ENCODE data around the gene PCDHGA2. TPM values are rescaled to one million over a fixed set of nuclear protein-coding genes. Genes with fewer than 3 reads are reported as not detected.

PCDHGA2 gene
- total and polyA plus RNA-seq, 11 donors = 2.7 to 15.1 (median 10.5) TPM

DNA sequence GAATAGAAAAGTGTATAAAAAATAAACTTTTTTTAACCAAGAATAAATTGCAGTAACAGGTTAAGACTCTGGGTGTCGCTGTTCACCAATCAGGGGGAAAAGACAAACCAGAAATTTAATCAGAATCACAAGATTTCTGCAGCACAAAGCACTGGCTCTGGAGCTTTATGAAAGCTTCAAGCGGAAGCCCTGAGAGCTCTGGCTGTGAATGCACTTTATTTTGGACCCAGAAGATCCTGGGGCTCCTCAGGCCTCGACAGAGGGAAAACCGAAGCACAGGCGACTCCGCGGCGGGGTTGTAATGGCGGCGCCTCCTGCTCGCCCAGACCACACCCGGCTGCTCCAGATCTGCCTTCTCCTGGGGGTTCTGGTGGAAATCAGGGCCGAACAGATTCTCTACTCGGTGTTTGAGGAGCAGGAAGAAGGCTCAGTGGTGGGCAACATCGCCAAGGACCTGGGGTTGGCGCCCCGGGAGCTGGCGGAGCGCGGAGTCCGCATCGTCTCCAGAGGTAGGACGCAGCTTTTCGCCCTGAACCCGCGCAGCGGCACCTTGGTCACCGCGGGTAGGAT is 16.4 kb downstream of the PCDHGA2 start, which contains the start of gene PCDHGA4:
Gene PCDHGA4 (plus strand): TSS at position 122 of the 570 bp plus-strand sequence. CDS start 87 bp downstream, at position 209.
- intact Hi-C loops (cut with DNase I) = loop anchor here in 1 of 10 donors (10.0 kb wide), 1 partner anchor 170 kb away; no protein-coding TSS in a partner anchor
- 19 to 29% (median 21%) methylated on average over 25 to 29 of the region's 29 CpGs for WGBS, 4 donors
- ATAC-seq = peak in 1 of 4 donors; percentile 17
- TF ChIP-seq, protein P1, sequence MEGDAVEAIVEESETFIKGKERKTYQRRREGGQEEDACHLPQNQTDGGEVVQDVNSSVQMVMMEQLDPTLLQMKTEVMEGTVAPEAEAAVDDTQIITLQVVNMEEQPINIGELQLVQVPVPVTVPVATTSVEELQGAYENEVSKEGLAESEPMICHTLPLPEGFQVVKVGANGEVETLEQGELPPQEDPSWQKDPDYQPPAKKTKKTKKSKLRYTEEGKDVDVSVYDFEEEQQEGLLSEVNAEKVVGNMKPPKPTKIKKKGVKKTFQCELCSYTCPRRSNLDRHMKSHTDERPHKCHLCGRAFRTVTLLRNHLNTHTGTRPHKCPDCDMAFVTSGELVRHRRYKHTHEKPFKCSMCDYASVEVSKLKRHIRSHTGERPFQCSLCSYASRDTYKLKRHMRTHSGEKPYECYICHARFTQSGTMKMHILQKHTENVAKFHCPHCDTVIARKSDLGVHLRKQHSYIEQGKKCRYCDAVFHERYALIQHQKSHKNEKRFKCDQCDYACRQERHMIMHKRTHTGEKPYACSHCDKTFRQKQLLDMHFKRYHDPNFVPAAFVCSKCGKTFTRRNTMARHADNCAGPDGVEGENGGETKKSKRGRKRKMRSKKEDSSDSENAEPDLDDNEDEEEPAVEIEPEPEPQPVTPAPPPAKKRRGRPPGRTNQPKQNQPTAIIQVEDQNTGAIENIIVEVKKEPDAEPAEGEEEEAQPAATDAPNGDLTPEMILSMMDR (IDR thresholded peaks at IDR 0.05) = peak; percentile 23 to 64 (median 44)
- no peak for TF ChIP-seq POLR2A (IDR thresholded peaks at IDR 0.05)
- Histone ChIP-seq H3K27ac (no peak within 1 kb of the TSS), H3K27me3 (peaks cover 0 to 20% (median 0%) of the 10 kb centered on the region in 9 donors), H3K4me3 (peak within 1 kb of the TSS in 10 of 12 donors; percentile 5 to 42 (median 34)), H3K36me3 (peaks cover 0 to 27% (median 0%) of the 10 kb centered on the region in 9 donors), H3K4me1 (peaks cover 0 to 22% (median 0%) of the 10 kb centered on the region in 12 donors), H3K9me3 (peaks cover 0 to 98% (median 70%) of the 10 kb centered on the region in 12 donors)
- no peak for DNase-seq

DNA sequence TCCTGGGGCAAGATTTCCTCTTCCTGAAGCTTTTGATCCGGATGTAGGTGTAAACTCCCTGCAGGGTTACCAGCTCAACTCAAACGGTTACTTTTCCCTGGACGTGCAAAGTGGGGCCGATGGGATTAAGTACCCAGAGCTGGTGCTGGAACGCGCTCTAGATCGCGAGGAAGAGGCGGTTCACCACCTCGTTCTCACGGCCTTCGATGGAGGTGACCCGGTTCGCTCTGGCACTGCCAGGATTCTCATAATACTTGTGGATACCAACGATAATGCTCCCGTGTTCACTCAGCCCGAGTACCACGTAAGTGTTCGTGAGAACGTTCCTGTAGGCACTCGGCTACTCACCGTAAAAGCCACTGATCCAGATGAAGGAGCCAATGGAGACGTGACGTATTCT is 17.1 kb downstream of the PCDHGA2 start:
- TF ChIP-seq, protein P1 (IDR thresholded peaks at IDR 0.05) = no peak
- TF ChIP-seq POLR2A (IDR thresholded peaks at IDR 0.05) = no peak
- Histone ChIP-seq H3K36me3 (peaks cover 0 to 26% (median 0%) of the 10 kb centered on the region in 9 donors), H3K4me3 (peak overlapping the region in 7 of 12 donors; percentile 13 to 42 (median 35)), H3K27me3 (peaks cover 0 to 13% (median 0%) of the 10 kb centered on the region in 9 donors), H3K27ac (no peak overlapping the region), H3K9me3 (peaks cover 0 to 98% (median 72%) of the 10 kb centered on the region in 12 donors), H3K4me1 (peaks cover 0 to 16% (median 0%) of the 10 kb centered on the region in 12 donors)
- DNase-seq (no peak), ATAC-seq (no peak)
- 47 to 65% (median 60%) methylated on average over 24 of the region's 24 CpGs for WGBS, 4 donors
- intact Hi-C loops (cut with DNase I) = loop anchor here in 1 of 10 donors (10.0 kb wide), 1 partner anchor 169 kb away; no protein-coding TSS in a partner anchor

- ATAC-seq (no peak), DNase-seq (no peak)
- WGBS, 4 donors = 61 to 77% (median 70%) methylated on average over 5 of the region's 5 CpGs
- Histone ChIP-seq H3K9me3 (peaks cover 0 to 98% (median 73%) of the 10 kb centered on the region in 12 donors), H3K36me3 (peaks cover 0 to 21% (median 0%) of the 10 kb centered on the region in 9 donors), H3K27ac (no peak overlapping the region), H3K4me3 (no peak overlapping the region), H3K27me3 (peaks cover 0 to 13% (median 0%) of the 10 kb centered on the region in 9 donors), H3K4me1 (peaks cover 0 to 15% (median 0%) of the 10 kb centered on the region in 12 donors)
- intact Hi-C loops (cut with DNase I) = loop anchor here in 1 of 10 donors (10.0 kb wide), 1 partner anchor 169 kb away; no protein-coding TSS in a partner anchor
- TF ChIP-seq, protein P1 (IDR thresholded peaks at IDR 0.05) = no peak
- no peak for TF ChIP-seq POLR2A (IDR thresholded peaks at IDR 0.05)
These were observed 17.6 kb downstream of the PCDHGA2 start for GRCh38 chr5:141356133-141356532.

DNA sequence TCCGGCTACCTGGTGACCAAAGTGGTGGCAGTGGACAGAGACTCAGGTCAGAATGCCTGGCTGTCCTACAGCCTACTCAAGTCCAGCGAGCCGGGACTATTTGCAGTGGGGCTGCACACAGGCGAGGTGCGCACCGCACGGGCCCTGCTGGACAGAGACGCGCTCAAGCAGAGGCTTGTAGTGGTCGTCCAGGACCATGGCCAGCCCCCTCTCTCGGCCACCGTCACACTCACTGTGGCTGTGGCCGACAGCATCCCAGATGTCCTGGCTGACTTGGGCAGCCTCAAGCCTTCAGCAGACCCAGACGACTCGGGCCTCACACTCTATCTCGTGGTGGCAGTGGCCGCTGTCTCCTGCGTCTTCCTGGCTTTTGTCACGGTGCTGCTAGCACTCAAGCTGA is 18.4 kb downstream of the PCDHGA2 start:
- Histone ChIP-seq H3K27me3 (peaks cover 0 to 15% (median 0%) of the 10 kb centered on the region in 9 donors), H3K27ac (no peak overlapping the region), H3K9me3 (peaks cover 0 to 98% (median 72%) of the 10 kb centered on the region in 12 donors), H3K36me3 (peaks cover 0 to 20% (median 0%) of the 10 kb centered on the region in 9 donors), H3K4me3 (no peak overlapping the region), H3K4me1 (peaks cover 0 to 19% (median 0%) of the 10 kb centered on the region in 12 donors)
- no peak for DNase-seq
- 39 to 65% (median 53%) methylated on average over 18 to 19 of the region's 19 CpGs for WGBS, 4 donors
- TF ChIP-seq, protein P1 (IDR thresholded peaks at IDR 0.05) = no peak
- no peak for TF ChIP-seq POLR2A (IDR thresholded peaks at IDR 0.05)
- ATAC-seq = peak in 3 of 4 donors; percentile 30 to 40 (median 32)
- intact Hi-C loops (cut with DNase I) = loop anchor here in 1 of 10 donors (10.0 kb wide), 1 partner anchor 168 kb away; no protein-coding TSS in a partner anchor

Measured in heart left ventricle (tissue), 16 donors.